GM19035 (cell line): ENCODE data around the gene DMBX1.

Experiments used
- ATAC-seq: cut with Tn5 transposase; IDR thresholded peaks from one replicate; pipeline ENCODE4 v1.9.1; 2021; ENCODE audit not compliant: unreplicated experiment

Gene DMBX1

GRCh38 chr1:46501528-46501927, 11.9 kb downstream of the DMBX1 start:
- no peak for ATAC-seq

- no peak for ATAC-seq
Measured at GRCh38 chr1:46503421-46503820, 13.8 kb downstream of the DMBX1 start.

- no peak for ATAC-seq
Measured at GRCh38 chr1:46506470-46507219, 17.0 kb downstream of the DMBX1 start.

GRCh38 chr1:46508757-46509156, 19.1 kb downstream of the DMBX1 start:
- no peak for ATAC-seq

GRCh38 chr1:46510341-46510997, 20.8 kb downstream of the DMBX1 start:
- ATAC-seq = no peak

GRCh38 chr1:46510998-46511365, 21.3 kb downstream of the DMBX1 start:
- no peak for ATAC-seq

- ATAC-seq = no peak
Measured at GRCh38 chr1:46512135-46512791, 22.6 kb downstream of the DMBX1 start.

- no peak for ATAC-seq
Measured at GRCh38 chr1:46512792-46513190, 23.2 kb downstream of the DMBX1 start.

GRCh38 chr1:46513536-46513935, 23.9 kb downstream of the DMBX1 start:
- ATAC-seq = no peak

- no peak for ATAC-seq
Measured at GRCh38 chr1:46515576-46515975, 25.9 kb downstream of the DMBX1 start.

GRCh38 chr1:46516200-46516950, 26.7 kb downstream of the DMBX1 start:
- no peak for ATAC-seq

- no peak for ATAC-seq
Measured at GRCh38 chr1:46517010-46517600, 27.5 kb downstream of the DMBX1 start.

GRCh38 chr1:46517932-46518498, 28.4 kb downstream of the DMBX1 start:
- no peak for ATAC-seq

GRCh38 chr1:46519209-46519608, 29.6 kb downstream of the DMBX1 start:
- no peak for ATAC-seq

- ATAC-seq = no peak
Measured at GRCh38 chr1:46520063-46520911, 30.7 kb downstream of the DMBX1 start.

GRCh38 chr1:46521414-46521813, 31.8 kb downstream of the DMBX1 start:
- ATAC-seq = no peak

GRCh38 chr1:46522184-46522968, 32.7 kb downstream of the DMBX1 start:
- ATAC-seq = no peak

- no peak for ATAC-seq
Measured at GRCh38 chr1:46522969-46523320, 33.3 kb downstream of the DMBX1 start.
